GM21447 (cell line): ENCODE data around the gene COMMD10.

Experiments
- ATAC-seq: cut with Tn5 transposase; IDR thresholded peaks from one replicate; pipeline ENCODE4 v1.9.1; 2021; ENCODE audit not compliant: unreplicated experiment

COMMD10 gene

GRCh38 chr5:116209166-116209565 lies 124.3 kb downstream of the COMMD10 start:
- ATAC-seq: no peak

GRCh38 chr5:116212225-116212624 lies 127.4 kb downstream of the COMMD10 start:
- ATAC-seq: no peak

DNA sequence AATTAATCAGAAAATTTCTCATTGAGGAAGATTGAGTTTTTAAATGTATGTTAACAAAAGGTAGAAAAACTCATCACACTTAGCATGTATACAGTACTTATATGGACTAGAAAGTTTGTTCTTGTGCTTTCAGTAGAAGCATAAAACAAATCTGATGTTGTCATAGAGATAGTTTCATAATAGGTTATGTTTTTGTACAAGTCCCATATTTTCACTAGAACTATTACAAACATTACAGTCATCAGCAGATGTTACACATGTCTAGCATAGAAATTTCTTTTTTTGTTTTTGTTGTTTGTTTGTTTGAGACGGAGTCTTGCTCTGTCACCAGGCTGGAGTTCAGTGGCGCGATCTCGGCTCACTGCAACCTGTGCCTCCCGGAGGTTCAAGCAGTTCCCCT lies 131.4 kb downstream of the COMMD10 start:
- no peak for ATAC-seq

- ATAC-seq: no peak
These were observed 140.6 kb downstream of the COMMD10 start for GRCh38 chr5:116225281-116225922.

GRCh38 chr5:116229131-116229689 lies 144.4 kb downstream of the COMMD10 start:
- no peak for ATAC-seq

DNA sequence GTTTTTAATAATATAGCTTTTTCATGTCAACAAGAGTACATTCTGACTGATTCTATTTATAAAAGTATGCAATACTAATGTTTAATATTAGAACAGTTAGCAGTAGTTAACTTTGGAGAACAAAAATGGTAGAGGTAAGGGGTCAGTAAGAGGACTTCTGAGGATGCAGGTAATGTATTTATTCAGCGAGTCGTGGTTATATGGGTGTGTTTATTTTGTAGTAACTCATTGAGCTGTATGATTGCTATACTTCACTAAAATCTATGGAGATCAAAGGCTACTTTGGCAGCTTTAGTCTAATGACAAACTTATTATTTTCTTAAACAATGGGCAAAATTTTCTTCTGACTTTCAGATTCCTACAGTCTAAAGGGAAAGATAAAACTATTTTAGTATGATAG lies 146.5 kb downstream of the COMMD10 start:
- ATAC-seq: no peak

GRCh38 chr5:116234681-116235080 lies 149.9 kb downstream of the COMMD10 start:
- no peak for ATAC-seq

DNA sequence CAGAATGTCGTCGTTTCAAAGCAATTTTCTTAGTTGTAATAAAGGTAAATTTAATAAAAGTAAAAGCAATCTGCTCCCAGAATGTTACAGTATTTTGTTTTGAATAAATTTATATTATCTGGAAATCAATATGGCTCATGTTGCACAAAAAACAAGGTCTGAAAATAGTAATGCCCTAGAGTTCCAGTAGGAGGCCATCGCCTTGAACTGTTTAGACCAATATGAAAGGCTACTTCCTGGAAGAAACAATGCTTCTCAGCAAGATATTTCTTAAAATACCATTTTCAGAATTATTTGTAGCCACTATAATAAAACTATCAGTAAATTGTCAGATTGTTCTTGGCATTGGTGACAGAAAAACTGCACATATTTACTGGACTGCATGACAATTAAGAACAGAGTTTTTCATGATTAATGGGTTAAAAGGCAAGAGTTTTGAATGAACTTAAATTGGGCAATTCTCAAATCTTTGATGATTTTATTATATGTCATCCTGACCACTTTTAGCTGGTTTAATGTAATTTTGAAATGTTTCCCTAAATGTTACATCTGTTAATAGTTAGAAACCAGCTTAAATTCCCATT lies 153.2 kb downstream of the COMMD10 start:
- no peak for ATAC-seq

DNA sequence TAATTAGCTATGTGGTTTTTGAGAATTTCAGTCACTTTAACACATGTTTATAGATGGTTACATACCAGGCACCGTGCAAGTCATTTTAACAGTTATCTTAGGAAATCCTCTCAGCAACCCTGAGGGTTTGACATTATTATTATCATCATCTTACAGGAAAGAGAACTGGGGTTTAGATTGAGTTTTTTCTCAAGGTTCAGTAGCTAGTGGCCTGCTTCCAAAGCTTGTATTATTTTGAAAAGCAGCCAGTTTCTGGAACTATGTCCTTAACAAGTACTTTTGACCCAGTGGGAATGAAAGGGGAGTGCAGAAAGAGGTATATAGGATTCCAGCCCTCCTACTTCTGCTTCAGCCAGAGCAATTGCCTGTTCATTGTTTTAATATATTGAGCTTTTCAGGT lies 157.5 kb downstream of the COMMD10 start:
- ATAC-seq: no peak

GRCh38 chr5:116248432-116248831 lies 163.6 kb downstream of the COMMD10 start:
- ATAC-seq: no peak

GRCh38 chr5:116249648-116250047 lies 164.8 kb downstream of the COMMD10 start:
- no peak for ATAC-seq

GRCh38 chr5:116256717-116257116 lies 171.9 kb downstream of the COMMD10 start:
- ATAC-seq: no peak

DNA sequence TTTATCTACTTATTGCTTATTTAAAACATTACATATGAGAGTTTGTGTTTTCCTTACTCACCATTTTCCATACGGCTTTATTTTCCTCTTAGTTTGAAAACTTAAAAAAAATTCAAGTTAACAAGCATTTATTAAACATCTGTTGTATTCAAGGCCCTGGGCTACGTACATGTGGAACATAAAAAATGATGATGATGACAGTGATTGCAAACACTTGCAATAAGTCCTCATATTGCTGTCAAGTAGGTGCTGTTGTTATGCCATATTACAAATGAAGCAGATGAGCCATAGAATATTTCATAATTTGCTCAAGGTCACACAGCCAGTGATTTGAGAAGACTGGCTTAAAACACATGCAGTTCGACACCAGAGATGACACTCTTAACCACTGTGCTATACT lies 180.6 kb downstream of the COMMD10 start:
- no peak for ATAC-seq

- ATAC-seq: no peak
These were observed 186.7 kb downstream of the COMMD10 start for GRCh38 chr5:116271446-116272025.

DNA sequence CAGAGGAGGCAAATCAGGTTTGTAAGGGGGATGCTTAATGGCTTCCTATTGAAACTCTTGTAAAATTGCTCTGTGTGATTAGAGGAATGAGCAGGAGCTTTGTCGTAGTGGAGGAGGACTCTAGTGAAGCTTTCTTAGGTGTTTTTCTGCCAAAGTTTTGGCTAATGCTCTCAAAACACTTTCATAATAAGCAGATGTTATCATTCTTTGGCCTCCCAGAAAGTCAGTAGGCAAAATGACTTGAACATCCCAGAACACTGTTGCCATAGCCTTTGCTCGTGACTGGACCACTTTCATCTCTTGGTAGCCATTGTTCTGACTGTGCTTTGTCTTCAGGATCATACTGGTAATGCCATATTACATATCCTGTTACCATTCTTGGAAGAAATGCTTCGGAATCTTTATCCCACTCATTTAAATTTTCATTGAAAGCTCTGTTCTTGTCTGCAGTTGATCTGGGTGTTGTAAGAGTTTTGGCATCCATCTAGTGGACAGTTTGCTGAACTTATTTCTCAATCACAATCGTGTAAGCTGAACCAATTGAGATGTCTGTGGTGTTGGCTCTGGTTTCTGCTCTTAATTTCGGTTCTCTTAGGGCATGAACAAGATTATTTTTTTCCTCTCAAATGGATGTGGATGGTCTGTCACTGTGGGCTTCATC lies 187.6 kb downstream of the COMMD10 start:
- ATAC-seq: no peak

- peak; percentile 100 for ATAC-seq
These were observed 188.8 kb downstream of the COMMD10 start for GRCh38 chr5:116273448-116274242.

GRCh38 chr5:116274251-116274650 lies 189.4 kb downstream of the COMMD10 start:
- no peak for ATAC-seq

DNA sequence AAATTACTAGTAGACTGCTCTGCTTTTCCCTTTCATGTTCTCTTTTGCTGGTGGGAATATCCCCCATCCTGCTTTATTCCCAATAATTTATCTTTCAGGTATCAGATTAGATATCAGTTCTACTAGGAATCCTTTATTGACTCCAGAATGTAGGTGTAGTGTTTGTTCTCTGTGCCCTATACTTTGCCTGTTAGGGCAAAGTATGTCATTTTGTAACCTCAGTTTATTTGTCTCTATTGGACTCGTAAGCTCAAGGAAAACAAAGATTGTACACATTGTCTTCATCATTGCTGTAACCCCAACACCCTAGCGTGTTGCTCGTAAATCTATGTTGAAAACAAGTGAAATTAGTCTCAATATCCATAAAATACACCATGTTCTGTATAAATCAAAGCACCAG lies 190.5 kb downstream of the COMMD10 start:
- no peak for ATAC-seq

DNA sequence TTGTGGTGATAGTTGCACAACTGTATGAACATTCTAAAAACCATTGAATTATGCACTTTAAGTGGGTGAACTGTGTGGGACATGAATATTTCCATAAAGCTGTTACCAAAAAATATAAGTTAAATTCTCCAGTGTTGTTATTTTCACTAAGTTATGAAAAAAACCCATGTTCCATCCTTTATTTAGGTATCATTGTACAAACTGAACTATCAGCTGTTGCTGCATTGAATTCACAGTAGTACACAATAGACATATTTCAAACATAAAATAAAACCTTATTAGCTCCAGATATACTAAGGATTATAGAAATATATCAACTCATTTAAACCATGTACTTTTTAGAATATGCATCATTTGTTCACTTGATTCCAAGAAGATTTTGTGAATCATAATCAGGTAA lies 192.1 kb downstream of the COMMD10 start:
- no peak for ATAC-seq

GRCh38 chr5:116280149-116280803 lies 195.5 kb downstream of the COMMD10 start:
- no peak for ATAC-seq

DNA sequence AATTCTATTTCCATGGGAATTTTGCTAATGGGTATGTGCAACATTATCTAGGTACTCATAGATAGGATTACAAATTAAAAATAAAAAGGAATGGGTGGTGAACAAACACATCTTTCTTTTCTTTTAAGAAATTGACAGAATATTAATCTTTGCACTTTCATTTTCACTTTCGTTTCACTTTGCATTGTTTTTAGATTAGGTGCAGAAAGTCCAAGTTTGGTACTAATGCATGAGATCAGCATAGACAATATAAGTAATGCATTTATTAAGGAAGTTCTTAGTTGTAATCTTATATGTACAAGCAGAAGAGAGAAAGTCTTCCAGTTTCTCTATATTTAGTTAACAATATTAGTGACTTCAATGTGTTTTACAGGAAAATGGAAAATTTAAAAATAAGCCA lies 196.5 kb downstream of the COMMD10 start:
- ATAC-seq: no peak
